ENCODE data around the gene KLHL5. TPM values are rescaled to one million over a fixed set of nuclear protein-coding genes. Genes with fewer than 3 reads are reported as not detected.

The KLHL5 gene
- total and polyA plus RNA-seq, 4 donors = 8.6 to 56.2 (median 32.8) TPM

GRCh38 chr4:39053983-39054382 is 8.0 kb upstream of the KLHL5 start:
- ATAC-seq (ENCODE audit: insufficient read depth, low FRiP score) (no peak), DNase-seq (no peak)
- peaks cover 0 to 6% (median 0%) of the 10 kb centered on the region in 5 donors for H3K4me1 ChIP-seq (ENCODE audit: control insufficient read depth in 5 of 5, insufficient read depth in 5 of 5, low read length in 5 of 5)
- H3K9me3 ChIP-seq (ENCODE audit: control insufficient read depth in 4 of 4, insufficient read depth in 3 of 4, low read length in 3 of 4) = no peaks in the 10 kb centered on the region
- no peaks in the 10 kb centered on the region for H3K27me3 ChIP-seq (ENCODE audit: control insufficient read depth in 3 of 3, insufficient read depth in 3 of 3, low read length in 2 of 3)
- H3K9ac ChIP-seq (ENCODE audit: insufficient read depth in 1 of 2, low read length in 2 of 2) = no peak overlapping the region
- no peak overlapping the region for H3K27ac ChIP-seq (ENCODE audit: low read depth in 1 of 2, low read length in 1 of 2)
- no peak for TF ChIP-seq CTCF (IDR thresholded peaks at IDR 0.05; ENCODE audit: control extremely low read depth, extremely low read depth)
- no peaks in the 10 kb centered on the region for H3K36me3 ChIP-seq (ENCODE audit: control insufficient read depth in 4 of 4, insufficient read depth in 4 of 4, low read length in 4 of 4)
- 88 to 94% methylated on average over 4 of the region's 4 CpGs for WGBS, 2 donors
- H3K4me3 ChIP-seq = no peak overlapping the region

GRCh38 chr4:39054497-39054896 is 7.5 kb upstream of the KLHL5 start:
- H3K4me1 ChIP-seq (ENCODE audit: control insufficient read depth in 5 of 5, insufficient read depth in 5 of 5, low read length in 5 of 5) = peaks cover 0 to 6% (median 0%) of the 10 kb centered on the region in 5 donors
- ATAC-seq (ENCODE audit: insufficient read depth, low FRiP score) (no peak), DNase-seq (no peak)
- no peaks in the 10 kb centered on the region for H3K36me3 ChIP-seq (ENCODE audit: control insufficient read depth in 4 of 4, insufficient read depth in 4 of 4, low read length in 4 of 4)
- no peaks in the 10 kb centered on the region for H3K27me3 ChIP-seq (ENCODE audit: control insufficient read depth in 3 of 3, insufficient read depth in 3 of 3, low read length in 2 of 3)
- TF ChIP-seq CTCF (IDR thresholded peaks at IDR 0.05; ENCODE audit: control extremely low read depth, extremely low read depth) = no peak
- no peak overlapping the region for H3K9ac ChIP-seq (ENCODE audit: insufficient read depth in 1 of 2, low read length in 2 of 2)
- WGBS, 2 donors = 75 to 81% methylated on average over 3 of the region's 3 CpGs
- no peaks in the 10 kb centered on the region for H3K9me3 ChIP-seq (ENCODE audit: control insufficient read depth in 4 of 4, insufficient read depth in 3 of 4, low read length in 3 of 4)
- no peak overlapping the region for H3K27ac ChIP-seq (ENCODE audit: low read depth in 1 of 2, low read length in 1 of 2)
- H3K4me3 ChIP-seq = no peak overlapping the region

GRCh38 chr4:39056023-39056422 is 6.0 kb upstream of the KLHL5 start:
- Histone ChIP-seq H3K27me3 (ENCODE audit: control insufficient read depth in 3 of 3, insufficient read depth in 3 of 3, low read length in 2 of 3) (no peaks in the 10 kb centered on the region), H3K4me3 (no peak overlapping the region), H3K27ac (ENCODE audit: low read depth in 1 of 2, low read length in 1 of 2) (no peak overlapping the region), H3K36me3 (ENCODE audit: control insufficient read depth in 4 of 4, insufficient read depth in 4 of 4, low read length in 4 of 4) (no peaks in the 10 kb centered on the region), H3K9ac (ENCODE audit: insufficient read depth in 1 of 2, low read length in 2 of 2) (no peak overlapping the region), H3K9me3 (ENCODE audit: control insufficient read depth in 4 of 4, insufficient read depth in 3 of 4, low read length in 3 of 4) (no peaks in the 10 kb centered on the region), H3K4me1 (ENCODE audit: control insufficient read depth in 5 of 5, insufficient read depth in 5 of 5, low read length in 5 of 5) (peaks cover 0 to 6% (median 0%) of the 10 kb centered on the region in 5 donors)
- no peak for TF ChIP-seq CTCF (IDR thresholded peaks at IDR 0.05; ENCODE audit: control extremely low read depth, extremely low read depth)
- no peak for DNase-seq
- no peak for ATAC-seq (ENCODE audit: insufficient read depth, low FRiP score)
- WGBS, 2 donors = 97 to 99% methylated on average over 5 of the region's 5 CpGs

GRCh38 chr4:39061457-39061856 is 575 bp upstream of the KLHL5 start:
- Histone ChIP-seq H3K9me3 (ENCODE audit: control insufficient read depth in 4 of 4, insufficient read depth in 3 of 4, low read length in 3 of 4) (no peaks in the 10 kb centered on the region), H3K4me3 (no peak overlapping the region), H3K27me3 (ENCODE audit: control insufficient read depth in 3 of 3, insufficient read depth in 3 of 3, low read length in 2 of 3) (no peaks in the 10 kb centered on the region), H3K9ac (ENCODE audit: insufficient read depth in 1 of 2, low read length in 2 of 2) (no peak overlapping the region), H3K4me1 (ENCODE audit: control insufficient read depth in 5 of 5, insufficient read depth in 5 of 5, low read length in 5 of 5) (peaks cover 0 to 4% (median 0%) of the 10 kb centered on the region in 5 donors), H3K27ac (ENCODE audit: low read depth in 1 of 2, low read length in 1 of 2) (no peak overlapping the region), H3K36me3 (ENCODE audit: control insufficient read depth in 4 of 4, insufficient read depth in 4 of 4, low read length in 4 of 4) (no peaks in the 10 kb centered on the region)
- no peak for DNase-seq
- WGBS, 2 donors = 91 to 96% methylated on average over 1 of the region's 1 CpG
- TF ChIP-seq CTCF (IDR thresholded peaks at IDR 0.05; ENCODE audit: control extremely low read depth, extremely low read depth) = no peak
- no peak for ATAC-seq (ENCODE audit: insufficient read depth, low FRiP score)

Measured in lung (tissue), 12 donors.